ENCODE data around the gene GNL3L. TPM values are rescaled to one million over a fixed set of nuclear protein-coding genes. Genes with fewer than 3 reads are reported as not detected.
"Not testable (repeated sequence)": the region's sequence is repeated elsewhere in the genome, so short reads cannot be mapped to it uniquely, and the experiment has no call there.

GNL3L gene, protein sequence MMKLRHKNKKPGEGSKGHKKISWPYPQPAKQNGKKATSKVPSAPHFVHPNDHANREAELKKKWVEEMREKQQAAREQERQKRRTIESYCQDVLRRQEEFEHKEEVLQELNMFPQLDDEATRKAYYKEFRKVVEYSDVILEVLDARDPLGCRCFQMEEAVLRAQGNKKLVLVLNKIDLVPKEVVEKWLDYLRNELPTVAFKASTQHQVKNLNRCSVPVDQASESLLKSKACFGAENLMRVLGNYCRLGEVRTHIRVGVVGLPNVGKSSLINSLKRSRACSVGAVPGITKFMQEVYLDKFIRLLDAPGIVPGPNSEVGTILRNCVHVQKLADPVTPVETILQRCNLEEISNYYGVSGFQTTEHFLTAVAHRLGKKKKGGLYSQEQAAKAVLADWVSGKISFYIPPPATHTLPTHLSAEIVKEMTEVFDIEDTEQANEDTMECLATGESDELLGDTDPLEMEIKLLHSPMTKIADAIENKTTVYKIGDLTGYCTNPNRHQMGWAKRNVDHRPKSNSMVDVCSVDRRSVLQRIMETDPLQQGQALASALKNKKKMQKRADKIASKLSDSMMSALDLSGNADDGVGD
- total RNA-seq = 32.9 TPM

DNA sequence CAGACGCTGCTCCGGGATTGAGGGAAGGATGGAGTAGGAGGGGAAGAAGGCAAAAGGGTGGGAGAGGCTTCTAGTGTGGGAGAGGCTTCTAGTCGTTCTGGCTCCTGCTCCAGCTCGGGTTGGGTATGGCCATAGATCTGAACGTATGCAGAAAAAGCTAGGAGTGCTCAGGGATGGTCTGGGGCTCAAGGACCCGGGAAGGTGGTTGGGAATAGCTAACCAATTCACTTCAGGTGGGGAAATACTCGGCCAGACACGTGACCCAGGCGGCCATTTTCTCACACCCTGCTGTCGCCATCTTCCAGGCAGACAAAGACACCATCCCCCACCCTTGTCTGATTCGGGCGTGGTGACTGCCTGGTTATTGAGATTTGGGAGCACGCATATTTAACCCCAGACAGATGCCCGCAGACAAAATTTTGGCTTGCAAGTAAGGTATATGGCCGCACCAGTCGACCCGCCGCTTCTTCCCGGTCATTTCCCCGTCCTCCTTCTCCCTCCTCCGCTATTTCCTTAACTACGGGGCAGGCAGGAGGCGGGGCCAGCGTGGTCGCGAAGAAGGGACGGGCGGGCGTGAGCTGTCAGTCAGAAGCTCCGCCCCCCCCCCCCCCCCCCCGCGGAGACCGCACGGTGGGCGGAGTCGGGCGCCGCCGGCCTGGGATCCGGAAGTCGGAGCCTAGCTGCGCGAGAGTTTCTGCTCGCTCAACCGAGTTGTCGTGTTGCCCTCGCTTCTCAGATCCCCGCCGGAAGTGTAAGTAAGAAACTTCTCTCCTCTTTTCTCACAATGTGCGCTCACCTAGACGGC, at the start of gene GNL3L:
TSS of gene GNL3L (plus strand) at position 668 of the 805 bp plus-strand sequence. CDS start 2,348 bp downstream, outside the sequence.
- peak; percentile 84 for DNase-seq (ENCODE audit: low spot score)

DNA sequence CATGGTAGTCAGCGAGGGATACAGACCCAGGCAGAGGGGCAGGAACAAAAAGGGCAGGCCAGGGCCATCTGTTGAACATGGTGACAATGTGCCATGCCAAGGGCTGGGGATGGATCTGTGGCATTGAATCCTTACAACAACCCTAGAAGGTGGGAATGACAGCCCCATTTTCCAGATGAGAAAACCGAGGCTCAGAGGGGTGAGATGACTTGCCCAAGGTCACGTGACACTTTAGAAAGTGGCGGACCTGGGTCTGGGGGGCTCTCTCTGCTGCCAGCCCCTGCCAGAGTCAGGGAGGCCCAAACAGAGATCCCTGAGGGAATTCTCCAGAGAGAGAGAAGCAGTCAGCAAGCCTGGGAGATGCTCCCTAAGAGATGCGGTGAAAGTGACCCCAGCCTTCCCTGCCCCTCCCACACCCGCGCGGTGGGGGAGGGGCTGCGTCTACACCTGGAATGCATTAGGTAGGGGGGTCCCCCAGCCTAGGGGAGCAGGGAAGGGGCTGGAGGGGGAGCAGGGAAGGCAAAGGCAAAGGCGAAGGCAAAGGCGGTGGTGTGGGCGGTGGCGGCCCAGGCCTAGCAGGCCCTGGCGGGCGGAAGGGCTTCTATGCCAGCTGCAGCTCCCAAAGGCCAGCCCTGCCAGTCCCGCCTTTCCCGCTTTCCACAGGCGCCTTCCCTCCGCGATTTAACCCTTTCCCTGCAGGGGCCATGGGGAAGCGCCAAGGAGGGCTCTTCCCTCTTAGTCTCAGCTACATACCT, 47.0 kb upstream of the GNL3L start:
- DNase-seq (ENCODE audit: low spot score) = no peak

DNA sequence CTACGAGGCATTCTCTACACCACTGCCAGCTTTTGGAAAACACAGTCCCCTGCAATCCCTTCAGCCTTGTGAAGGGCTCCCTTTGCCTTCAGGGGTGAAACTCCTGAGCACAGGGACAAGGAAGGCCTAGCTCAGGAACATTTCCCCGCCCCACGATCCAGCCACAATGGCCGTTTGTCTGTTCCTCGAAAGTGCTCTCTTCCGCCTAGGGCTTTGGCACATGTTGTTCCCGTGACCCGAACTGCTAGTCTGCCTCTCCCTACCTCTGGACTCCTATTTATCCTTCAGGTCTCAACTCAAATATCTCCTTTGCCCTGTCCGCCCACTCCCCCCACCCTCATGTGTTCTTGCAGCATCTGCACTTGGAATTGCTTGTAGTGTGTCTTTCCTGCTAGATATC, 46.1 kb upstream of the GNL3L start:
- no peak for DNase-seq (ENCODE audit: low spot score)

DNA sequence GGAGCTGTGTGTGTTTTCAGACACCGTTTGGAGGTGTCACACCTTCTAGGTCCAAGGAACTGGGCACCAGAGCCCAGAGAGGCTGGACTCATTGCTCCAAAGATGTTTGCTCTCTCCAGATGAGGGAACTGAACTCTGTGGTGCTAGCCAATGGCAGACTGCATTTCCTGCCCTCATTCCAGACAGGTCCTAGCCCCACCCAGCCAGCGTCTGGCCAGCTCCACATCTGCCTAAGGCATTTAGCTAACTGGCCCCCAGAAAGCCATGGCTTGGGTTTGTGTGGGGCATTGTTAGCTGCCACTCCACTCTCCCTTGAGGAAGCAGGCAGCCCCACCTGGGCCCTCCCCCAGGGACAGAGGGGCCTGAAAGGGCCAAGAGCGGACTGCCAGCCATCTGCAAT, 45.4 kb upstream of the GNL3L start:
- no peak for DNase-seq (ENCODE audit: low spot score)

DNA sequence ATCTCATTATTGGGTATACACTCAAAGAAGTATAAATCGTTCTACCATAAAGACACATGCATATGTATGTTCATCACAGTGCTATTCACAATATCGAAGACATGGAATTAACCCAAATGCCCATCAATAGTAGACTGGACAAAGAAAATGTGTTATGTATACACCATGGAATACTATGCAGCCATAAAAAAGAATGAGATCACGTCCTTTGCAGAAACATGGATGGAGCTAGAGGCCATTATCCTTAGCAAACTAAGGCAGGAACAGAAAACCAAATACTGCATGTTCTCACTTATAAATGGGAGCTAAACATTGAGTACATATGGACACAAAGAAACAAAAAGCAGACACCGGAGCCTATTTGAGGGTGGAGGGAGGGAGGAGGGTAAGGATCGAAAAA, 40.2 kb upstream of the GNL3L start:
- not testable (repeated sequence) for DNase-seq (ENCODE audit: low spot score)

DNA sequence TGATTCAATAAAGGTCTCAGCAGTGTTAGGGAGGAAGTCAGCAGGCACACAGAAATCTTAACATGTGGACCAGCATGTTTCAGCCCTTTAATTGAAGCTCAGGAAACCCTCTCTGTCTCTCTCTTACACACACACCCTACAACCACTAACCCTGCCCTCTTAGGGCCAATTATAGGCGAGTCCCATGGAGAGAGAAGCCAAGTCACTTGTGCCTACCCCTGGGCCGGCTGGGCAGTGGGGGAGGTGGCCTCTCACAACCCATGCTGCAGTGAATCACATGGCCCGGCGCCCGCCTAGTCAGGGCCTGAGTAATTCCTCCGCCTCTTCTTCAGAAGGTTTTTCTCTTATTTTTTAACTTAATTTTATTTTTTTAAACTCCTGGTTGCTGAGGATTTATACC, 37.7 kb upstream of the GNL3L start:
- no peak for DNase-seq (ENCODE audit: low spot score)

DNA sequence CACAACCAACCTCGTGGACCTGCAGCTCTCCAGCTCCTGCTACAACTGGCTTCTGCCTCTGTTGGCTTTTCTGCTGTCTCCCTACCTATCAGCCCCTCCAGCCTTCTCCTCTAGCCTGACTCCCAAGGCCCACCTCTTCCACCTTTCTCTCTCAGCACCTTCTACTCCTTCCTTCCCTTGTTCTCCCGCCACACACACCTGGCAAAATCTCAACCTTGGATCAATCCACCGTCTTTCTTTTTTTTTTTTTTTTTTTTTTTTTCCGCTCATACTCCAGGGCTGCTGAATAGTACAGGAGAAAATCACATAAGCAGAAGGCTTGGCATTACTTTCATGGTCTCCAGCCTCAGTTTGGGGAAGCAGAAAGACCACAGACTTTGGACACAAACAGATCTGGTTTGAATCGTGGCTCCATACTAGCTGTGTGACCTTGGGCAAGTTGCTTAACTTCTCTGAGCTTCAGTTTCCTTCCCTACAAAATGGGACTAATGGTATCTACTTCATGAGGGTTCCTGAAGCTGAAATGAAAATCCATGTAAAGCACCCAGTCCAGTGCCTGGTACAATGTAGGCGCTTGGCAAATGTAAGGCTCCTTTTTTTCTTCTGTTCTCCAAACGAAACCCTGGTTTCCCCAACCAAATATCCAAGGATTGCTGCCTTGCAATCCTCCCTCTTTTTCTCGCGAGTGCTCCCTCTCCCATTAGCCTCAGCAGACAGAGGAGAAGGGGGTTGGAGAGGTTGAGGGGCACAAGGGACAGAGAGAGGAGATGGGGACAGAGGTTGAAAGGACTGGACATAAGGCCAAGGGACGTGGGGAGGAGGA, 35.6 kb upstream of the GNL3L start:
- no peak for DNase-seq (ENCODE audit: low spot score)

DNA sequence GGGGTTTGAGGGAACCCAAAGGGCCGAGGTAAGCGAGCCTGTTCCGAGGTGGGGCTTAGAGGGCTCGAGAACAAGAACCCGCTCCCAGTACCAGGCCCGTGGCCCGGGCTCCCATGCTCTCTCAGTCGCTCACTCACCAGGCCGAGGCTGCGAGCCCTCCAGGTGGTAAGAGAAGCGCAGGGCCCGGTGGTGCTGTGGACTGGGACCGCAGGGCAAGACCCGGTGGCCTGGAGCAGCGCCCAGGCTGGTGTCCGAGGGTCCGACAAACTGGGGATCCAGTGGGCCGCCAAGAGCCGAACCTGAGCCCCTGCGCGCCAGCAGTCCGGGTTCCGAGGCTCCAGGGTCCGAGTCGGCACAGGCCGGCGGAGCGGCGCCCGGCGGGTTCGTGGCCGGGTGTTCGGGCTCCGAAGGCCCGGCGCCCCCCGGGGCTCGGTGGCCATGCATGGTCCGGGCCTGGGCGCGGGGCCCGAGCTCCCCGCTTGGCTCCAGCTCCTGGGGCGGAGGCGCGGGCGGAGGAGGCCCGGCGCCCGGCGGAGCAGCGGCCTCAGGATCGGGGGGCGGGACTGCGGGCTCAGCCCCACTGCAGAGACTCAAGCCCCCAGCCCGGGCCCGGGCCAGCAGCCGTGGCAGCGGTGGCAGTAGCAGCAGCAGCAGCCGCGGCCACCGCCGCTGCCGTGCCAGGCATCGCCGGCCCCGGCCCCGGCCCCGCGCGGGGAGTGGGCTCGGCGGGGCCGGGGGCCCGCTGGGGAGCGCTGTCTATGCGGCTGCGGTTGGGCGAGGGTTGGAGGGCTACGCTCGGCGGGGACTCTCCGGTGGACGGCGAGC, 34.8 kb upstream of the GNL3L start:
- DNase-seq (ENCODE audit: low spot score) = no peak

DNA sequence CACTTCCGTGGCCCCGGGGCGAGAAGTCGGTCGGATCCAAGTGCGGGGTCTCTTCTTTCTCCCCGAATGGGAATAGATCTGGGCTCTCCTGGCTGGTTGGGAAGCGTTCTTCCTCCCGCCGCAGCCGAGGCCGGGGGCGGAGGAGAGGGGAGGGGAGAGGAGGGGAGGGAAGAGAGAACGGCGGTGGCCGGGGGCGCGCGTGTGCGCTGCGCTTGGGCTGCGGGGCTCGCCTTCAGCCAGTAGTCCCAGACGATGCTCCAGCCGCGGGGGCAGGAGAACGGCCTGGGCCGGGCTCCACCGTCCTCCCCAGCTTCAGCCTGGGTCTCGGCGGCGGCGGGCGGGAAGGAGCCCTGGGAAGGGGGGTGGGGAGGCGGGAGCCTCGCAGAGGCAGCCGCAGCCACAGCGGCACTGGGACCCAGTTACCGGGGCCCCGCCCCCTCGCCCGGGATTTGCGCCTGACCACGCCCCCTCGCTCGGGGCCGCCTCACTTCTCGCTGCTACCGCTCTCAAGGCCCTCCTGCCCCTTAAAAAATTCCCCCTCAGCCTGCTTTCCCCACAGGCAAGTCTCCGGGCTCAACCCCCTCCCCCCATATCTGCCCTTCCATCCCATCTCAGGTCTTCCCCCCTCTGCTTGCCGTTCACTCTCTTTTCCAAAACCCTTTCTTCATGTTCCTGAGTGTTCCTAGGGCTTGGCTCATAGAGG, 34.1 kb upstream of the GNL3L start, which contains the start of gene FGD1:
TSS of gene FGD1 (minus strand) at position 421 of the 703 bp plus-strand sequence. CDS start 802 bp downstream, outside the sequence.
- peak; percentile 53 for DNase-seq (ENCODE audit: low spot score)

DNA sequence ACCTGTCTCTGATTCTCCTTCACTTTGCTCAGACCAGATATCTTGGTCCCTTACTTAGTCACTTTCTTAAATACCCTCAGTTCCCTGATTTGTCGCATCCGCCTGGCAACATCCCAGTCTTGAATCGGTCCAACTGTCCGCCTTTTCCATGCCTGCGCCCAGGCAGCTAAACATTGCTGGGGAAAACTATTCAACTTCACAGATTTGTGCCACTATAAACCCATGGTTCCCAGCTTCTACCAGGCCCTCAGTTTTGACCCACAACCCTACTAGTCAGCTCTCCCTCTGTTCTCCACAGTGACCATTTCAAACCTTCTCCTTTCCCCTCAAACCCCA, 33.5 kb upstream of the GNL3L start:
- no peak for DNase-seq (ENCODE audit: low spot score)

DNA sequence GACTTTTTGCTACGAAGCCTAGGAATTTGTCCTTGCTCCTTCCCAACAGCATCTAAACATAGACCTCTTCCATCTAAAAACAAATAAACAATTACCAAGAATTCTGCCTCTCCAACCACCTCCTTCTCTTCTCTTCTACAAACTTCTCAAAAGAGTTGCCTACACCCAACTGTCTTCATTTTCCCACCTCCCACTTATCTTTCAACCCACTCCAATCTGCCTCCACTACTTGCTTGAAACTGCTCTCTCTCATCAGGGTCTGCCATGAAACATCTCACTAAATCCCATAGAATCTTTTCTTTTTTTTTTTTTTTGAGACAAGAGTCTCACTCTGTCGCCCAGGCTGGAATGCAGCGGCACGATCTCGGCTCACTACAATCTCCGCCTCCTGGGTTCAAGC, 33.1 kb upstream of the GNL3L start:
- DNase-seq (ENCODE audit: low spot score) = no peak

DNA sequence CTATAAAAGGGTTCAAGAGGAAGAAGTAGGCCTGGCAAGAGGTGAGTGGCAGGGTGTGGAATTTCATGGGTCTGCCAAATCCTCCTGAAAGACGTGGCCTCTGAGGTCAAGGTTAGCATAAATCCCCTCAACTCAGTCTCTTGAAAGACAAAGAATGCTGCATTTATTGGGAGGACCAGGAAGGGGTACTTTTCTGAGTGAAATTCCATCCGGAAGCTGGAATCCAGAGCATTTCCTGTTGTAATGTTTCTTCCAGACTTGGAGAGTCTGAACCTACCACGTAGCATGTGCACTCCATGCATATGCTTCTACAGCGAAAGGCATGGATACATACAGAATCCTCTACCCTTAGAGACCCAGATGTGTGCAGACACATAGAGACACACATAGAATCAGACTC, 20.6 kb upstream of the GNL3L start:
- DNase-seq (ENCODE audit: low spot score) = no peak

DNA sequence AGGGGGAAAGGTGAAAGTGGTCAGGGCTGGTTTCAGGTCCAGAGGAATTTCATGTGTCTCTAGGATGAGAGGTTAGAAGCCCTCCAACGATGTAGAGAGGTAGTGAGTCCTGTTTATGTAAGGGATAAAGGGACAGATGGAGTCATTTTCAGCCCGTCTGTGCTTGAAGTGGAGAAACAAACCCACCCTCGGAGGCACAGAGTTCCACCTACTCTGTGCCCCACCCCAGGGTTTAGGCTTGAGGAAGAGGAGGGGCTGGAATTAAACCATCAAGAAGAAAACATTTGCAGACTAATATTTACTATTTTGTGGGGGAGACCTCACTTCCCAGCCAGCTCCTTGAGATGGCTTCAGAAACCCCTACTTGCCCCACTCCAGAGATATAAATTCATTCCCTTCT, 868 bp upstream of the GNL3L start:
- no peak for DNase-seq (ENCODE audit: low spot score)

DNA sequence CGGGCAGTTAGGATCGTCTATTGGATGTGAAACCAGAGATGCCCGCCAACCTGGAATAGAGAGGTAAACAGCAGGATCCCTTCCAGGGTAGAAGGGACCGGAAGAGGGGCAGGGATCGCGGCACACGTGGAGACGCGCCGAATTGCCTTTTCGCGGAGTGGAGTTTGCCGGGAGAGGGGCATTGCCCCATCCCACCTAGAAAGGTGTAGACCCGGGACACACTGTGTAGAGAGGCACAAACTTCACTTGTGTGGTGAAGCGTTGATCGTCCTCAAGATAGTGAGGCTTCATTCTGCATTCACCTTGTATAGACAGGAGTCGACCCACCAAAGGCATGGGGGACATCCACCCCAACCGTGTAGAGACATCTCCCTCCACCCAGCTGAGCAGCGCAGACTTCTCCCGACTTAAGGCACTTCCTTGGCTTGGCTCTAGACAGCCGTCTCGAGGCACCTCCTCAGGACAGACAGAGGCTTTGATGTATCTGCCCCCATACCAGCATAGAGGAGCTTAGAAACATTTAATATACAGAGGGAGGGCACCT, 410 bp downstream of the GNL3L start:
- no peak for DNase-seq (ENCODE audit: low spot score)

DNA sequence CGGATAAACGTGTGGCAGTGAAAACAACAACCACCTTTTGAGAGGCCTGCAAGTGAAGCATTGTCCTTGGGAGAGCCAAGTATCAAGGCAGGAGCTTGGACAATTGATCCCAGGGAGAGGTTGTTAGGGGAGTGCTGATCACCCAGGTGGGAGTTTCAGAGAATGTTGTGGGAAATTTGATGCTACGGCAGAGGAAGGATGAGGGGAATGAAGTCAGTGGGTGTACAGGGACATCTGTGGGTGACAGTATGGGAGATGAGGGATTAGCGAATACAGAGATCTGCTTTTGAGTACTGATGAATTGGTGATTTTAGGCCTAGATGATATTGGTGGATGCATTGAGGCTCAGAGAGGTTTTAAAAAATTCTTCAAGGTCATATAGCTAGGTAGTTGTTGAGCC, 4.3 kb downstream of the GNL3L start:
- no peak for DNase-seq (ENCODE audit: low spot score)

DNA sequence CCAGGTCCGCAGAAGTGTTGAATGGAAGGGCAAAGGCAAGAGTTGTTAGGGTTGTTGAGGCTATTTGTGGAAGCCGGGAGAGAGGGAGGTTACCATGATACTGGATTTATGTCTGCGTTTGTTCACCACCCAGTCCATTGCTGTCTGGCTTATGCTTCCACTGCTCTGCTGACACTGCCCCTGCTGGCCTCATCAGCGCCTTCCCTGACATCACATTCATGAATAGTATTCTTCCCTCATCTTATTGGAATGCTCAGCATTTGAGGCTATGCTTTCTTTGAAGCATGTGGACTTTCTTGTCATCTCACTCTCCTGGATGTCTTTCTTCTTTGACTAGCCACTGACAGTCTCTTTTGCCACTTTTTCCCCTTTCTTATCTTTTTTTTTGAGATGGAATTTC, 10.3 kb downstream of the GNL3L start:
- DNase-seq (ENCODE audit: low spot score) = no peak

DNA sequence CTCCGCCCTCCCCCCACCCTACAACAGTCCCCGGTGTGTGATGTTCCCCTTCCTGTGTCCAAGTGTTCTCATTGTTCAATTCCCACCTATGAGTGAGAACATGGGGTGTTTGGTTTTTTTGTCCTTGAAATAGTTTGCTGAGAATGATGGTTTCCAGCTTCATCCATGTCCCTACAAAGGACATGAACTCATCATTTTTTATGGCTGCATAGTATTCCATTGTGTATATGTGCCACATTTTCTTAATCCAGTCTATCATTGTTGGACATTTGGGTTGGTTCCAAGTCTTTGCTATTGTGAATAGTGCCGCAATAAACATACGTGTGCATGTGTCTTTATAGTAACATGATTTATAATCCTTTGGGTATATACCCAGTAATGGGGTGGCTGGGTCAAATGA, 12.2 kb downstream of the GNL3L start:
- not testable (repeated sequence) for DNase-seq (ENCODE audit: low spot score)

DNA sequence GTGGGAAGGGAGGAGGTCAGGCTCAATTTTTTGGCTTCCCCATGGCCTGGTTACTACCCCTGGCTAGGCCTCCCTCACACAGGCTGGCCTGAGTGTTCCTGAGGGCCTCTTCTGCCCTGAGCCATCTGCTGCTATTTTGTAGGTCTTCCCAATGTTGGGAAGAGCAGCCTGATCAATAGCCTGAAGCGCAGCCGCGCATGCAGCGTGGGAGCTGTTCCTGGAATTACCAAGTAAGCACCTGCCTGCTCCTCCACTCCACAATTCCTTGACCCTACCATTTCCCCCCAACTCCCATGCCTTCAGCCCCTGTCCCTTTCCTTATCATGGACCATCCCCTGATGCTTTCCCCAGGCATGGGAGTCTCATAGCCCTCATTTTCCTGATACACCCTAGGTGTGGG, 20.8 kb downstream of the GNL3L start:
- no peak for DNase-seq (ENCODE audit: low spot score)

DNA sequence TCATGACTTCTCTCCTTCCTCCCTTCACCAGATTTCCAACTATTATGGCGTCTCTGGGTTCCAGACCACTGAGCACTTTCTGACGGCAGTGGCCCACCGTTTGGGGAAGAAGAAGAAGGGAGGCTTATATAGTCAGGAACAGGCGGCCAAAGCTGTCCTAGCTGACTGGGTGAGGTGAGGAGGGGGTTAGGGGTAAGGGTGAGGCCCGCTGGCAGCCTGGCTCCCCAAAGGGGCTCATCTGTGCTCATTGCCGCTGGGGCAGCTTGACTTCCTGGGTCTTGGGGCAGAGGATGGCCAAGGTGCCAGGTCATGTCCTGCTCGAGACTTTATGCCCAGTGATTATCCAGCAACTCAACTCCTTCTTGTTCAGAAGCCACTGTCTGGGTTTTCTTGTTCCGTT, 21.8 kb downstream of the GNL3L start:
- no peak for DNase-seq (ENCODE audit: low spot score)
